ENCODE data around the gene TMEM256.

The TMEM256 gene

DNA sequence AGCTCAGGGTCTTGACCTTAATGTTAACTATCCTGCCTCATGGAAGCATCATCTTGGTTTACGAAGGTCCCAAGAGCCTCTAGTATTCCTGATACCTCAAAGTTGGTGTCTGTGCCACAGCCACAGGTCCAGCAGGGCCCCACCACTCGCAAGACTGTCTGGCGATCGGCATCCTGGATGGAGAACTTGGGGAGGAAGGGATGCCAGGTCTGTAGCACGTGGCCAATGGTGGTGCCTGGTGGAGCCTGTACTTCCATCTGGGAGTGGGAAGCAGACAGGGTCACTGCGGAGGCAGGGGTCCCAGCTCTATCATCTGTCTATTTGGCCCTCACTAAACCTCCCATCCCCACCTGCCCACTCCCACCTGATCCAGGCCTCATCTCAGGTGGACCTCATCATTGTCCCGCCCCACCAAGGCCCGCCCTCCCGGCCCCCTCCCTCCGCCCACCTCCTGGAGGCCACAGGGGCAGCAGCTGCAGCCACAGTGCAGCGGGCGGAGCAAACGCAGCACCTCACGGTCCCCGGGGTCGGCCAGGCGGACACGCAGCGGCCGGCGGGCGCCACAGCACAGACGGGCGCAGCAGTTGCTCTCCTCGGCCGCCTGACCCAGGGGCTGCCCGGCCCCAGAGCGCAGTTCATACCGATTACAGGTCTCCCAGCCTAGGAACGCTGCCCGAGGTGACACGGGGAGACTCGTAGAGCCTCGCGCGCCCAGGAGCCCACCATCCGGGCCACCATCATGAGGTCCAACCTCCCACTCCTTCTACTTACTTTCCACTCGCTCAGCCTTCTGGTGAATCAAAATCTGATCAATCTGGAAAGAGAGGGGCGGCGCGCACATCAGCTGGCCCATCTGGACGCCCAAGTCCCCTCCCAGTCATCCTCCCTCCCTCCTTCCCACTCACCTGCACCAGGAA lies 10.9 kb downstream of the TMEM256 start:
- no peak for TF ChIP-seq GATA3 (IDR thresholded peaks at IDR 0.05; ENCODE audit: low read depth, low read length)
- no peak for TF ChIP-seq GATA2 (IDR thresholded peaks at IDR 0.05; ENCODE audit: low read depth, low read length)

GRCh38 chr17:7391307-7391706 lies 12.6 kb downstream of the TMEM256 start:
- TF ChIP-seq GATA2 (IDR thresholded peaks at IDR 0.05; ENCODE audit: low read depth, low read length): no peak
- TF ChIP-seq GATA3 (IDR thresholded peaks at IDR 0.05; ENCODE audit: low read depth, low read length): no peak

DNA sequence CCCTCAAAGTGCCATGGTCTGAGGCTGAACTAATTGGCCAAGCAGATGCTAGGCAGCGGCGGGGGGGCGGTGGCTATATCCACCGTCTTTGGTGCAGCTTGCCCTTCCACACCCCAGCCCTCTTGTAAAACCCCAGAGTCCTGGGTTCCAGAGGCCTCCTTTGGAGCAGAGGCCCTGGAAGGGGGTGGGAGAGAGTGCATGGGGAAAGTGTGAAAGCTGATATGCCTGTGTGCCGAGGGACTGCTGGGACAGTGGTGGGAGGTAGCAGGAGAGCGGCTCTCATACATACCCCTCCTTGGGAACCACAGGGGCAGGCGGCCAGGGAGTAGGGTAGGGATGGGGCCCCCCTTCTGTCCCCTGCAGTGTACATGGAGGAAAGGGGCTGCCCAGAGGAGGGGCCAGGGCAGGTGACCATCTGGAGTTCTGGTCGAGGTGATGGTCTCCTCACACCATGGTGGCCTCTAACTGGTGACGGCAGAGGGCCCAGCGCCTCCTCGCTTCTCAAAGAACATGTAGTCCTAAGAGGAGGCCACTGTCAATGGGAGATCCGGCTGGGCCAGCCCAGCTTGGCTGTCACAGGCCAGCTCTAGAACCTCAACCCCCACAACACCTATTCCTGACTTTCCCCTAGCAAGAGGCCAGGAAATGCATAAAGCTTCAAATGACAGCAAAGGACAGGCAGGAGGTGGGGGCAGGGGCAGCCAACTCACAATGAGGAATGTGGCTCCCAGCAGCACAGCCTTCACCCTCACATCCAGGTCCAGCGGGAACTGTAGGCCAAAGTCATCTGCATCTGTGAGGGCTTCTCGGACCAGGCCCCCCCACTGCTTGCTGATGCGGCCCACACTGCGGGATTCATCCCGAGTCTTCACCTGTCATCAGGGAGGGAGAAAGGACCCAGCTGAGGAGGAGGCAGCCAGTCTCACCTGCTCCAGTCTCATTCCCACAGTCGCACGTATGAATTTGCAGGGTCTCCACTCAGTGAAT lies 13.7 kb downstream of the TMEM256 start:
- TF ChIP-seq GATA3 (IDR thresholded peaks at IDR 0.05; ENCODE audit: low read depth, low read length) (no peak), GATA2 (IDR thresholded peaks at IDR 0.05; ENCODE audit: low read depth, low read length) (no peak)

DNA sequence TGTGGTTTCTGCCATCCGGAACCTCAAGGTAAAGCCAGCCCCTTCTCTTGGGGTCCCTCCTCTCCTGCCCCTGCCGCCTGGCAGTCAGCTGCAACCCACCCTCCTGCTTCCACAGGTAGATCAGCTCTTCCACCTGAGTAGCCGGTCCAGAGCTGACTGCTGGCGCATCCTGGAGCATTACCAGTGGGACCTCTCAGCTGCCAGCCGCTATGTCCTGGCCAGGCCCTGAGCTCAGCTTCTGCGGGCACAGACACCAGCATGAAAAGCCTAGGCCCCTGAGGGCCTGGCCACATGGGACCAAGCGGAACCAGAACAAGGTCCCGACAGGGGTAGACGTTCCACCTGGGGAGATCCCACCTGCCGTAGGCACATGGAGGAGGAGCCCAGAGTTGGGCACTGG lies 15.0 kb downstream of the TMEM256 start:
- no peak for TF ChIP-seq GATA2 (IDR thresholded peaks at IDR 0.05; ENCODE audit: low read depth, low read length)
- no peak for TF ChIP-seq GATA3 (IDR thresholded peaks at IDR 0.05; ENCODE audit: low read depth, low read length)

- TF ChIP-seq GATA3 (IDR thresholded peaks at IDR 0.05; ENCODE audit: low read depth, low read length) (no peak), GATA2 (IDR thresholded peaks at IDR 0.05; ENCODE audit: low read depth, low read length) (no peak)
Observed at GRCh38 chr17:7384489-7385081, 19.3 kb downstream of the TMEM256 start.

DNA sequence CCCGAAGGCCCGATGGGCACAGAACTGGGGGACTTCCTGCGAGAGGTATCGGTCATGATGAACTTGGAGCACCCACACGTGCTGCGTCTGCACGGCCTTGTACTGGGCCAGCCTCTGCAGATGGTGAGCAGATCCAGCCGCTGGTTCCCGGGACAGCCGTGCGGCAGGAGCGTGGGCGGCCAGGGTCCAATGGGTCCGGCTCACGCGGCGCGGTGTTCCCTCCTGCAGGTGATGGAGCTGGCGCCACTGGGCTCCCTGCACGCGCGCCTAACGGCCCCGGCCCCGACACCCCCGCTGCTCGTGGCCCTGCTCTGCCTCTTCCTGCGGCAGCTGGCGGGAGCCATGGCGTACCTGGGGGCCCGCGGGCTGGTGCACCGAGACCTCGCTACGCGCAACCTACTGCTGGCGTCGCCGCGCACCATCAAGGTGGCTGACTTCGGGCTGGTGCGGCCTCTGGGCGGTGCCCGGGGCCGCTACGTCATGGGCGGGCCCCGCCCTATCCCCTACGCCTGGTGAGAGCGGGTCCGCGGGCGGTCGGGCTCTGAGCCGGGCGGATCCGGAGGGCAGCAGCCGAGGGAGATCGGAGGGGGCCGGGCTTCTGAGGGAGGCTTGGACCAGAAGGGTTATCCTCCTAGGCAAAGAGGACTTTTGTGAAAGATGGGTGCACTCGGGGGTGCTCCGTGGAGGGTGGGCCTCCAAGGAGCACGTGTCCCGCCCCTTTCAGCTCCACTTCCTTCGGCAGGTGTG lies 20.0 kb downstream of the TMEM256 start:
- TF ChIP-seq GATA2 (IDR thresholded peaks at IDR 0.05; ENCODE audit: low read depth, low read length): no peak
- TF ChIP-seq GATA3 (IDR thresholded peaks at IDR 0.05; ENCODE audit: low read depth, low read length): no peak

DNA sequence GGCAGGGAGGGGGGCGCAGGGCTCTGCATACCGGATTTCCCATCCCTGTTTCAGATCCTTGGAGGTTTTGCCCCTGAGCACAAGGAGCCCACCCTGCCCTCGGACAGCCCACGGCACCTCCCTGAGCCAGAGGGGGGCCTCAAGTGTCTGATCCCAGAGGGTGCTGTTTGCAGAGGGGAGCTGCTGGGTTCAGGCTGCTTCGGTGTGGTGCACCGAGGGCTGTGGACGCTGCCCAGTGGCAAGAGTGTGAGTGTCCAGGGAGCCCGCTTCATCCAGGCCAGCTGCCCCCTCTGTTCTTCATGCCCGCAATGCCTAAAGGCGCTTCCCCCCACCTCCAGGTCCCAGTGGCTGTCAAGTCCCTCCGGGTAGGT lies 20.5 kb downstream of the TMEM256 start:
- TF ChIP-seq GATA2 (IDR thresholded peaks at IDR 0.05; ENCODE audit: low read depth, low read length): no peak
- TF ChIP-seq GATA3 (IDR thresholded peaks at IDR 0.05; ENCODE audit: low read depth, low read length): no peak

DNA sequence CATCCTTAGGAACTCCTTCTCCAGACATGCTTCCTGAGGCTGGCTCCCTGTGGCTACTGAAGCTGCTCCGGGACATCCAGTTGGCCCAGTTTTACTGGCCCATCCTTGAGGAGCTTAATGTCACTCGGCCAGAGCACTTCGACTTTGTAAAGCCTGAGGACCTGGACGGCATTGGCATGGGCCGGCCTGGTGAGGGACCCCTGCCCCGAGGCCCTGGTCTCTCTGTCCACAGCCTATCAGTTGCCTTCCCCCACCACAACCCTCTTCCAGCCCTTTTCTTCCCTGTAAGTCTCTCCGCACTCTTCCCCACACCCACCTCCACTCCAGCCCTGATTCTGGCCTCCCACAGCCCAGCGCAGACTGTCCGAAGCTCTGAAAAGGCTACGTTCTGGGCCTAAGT lies 21.0 kb downstream of the TMEM256 start:
- TF ChIP-seq GATA3 (IDR thresholded peaks at IDR 0.05; ENCODE audit: low read depth, low read length): no peak
- TF ChIP-seq GATA2 (IDR thresholded peaks at IDR 0.05; ENCODE audit: low read depth, low read length): no peak

GRCh38 chr17:7380855-7381683 lies 22.8 kb downstream of the TMEM256 start, which contains the start of gene TNK1:
TSS of gene TNK1 (plus strand) at chr17:7381089. CDS start at chr17:7382927, 1,838 bp downstream.
- TF ChIP-seq GATA3 (IDR thresholded peaks at IDR 0.05; ENCODE audit: low read depth, low read length): no peak
- no peak for TF ChIP-seq GATA2 (IDR thresholded peaks at IDR 0.05; ENCODE audit: low read depth, low read length)

- TF ChIP-seq GATA2 (IDR thresholded peaks at IDR 0.05; ENCODE audit: low read depth, low read length): no peak
- no peak for TF ChIP-seq GATA3 (IDR thresholded peaks at IDR 0.05; ENCODE audit: low read depth, low read length)
Observed at GRCh38 chr17:7380321-7380720, 23.6 kb downstream of the TMEM256 start.

DNA sequence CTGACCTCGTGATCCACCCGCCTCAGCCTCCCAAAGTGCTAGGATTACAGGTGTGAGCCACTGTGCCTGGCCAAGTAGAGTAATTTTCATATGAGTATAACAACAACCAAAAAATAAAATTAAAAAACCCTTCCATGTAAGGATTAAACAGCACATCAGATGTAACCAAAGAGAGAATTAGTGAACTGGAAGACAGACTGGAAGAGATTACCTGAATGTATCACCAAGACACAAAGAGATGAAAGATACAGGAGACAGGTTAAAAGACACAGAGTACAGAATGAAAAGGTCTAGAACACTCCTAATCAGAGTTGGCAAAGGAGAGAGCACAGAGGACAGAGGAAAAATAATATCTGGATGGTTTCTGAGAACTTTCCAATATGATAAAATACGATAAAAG lies 24.8 kb downstream of the TMEM256 start:
- TF ChIP-seq GATA2 (IDR thresholded peaks at IDR 0.05; ENCODE audit: low read depth, low read length) (no peak), GATA3 (IDR thresholded peaks at IDR 0.05; ENCODE audit: low read depth, low read length) (no peak)

GRCh38 chr17:7374353-7374752 lies 29.5 kb downstream of the TMEM256 start:
- no peak for TF ChIP-seq GATA3 (IDR thresholded peaks at IDR 0.05; ENCODE audit: low read depth, low read length)
- TF ChIP-seq GATA2 (IDR thresholded peaks at IDR 0.05; ENCODE audit: low read depth, low read length): no peak

Data from SH-SY5Y (cell line).